AG04449 (cell line): ENCODE results near the gene COPA.
"Not testable (repeated sequence)": the region's sequence is repeated elsewhere in the genome, so short reads cannot be mapped to it uniquely, and the experiment has no call there.

ENCODE experiments used
- CTCF ChIA-PET: fragments of 350-600 bp; formaldehyde crosslinking; extraction: SDS; loops from one replicate; lab custom pipeline; 2021; ENCODE audit warnings: antibody characterized with exemption; lab: Yijun Ruan, JAX
- POLR2A ChIA-PET: fragments of 400-600, 350-600 bp; formaldehyde crosslinking; extraction: SDS; loops from one replicate; lab custom pipeline; 2020; ENCODE audit warnings: antibody characterized with exemption, inconsistent platforms; lab: Yijun Ruan, JAX
- DNase-seq: peaks from one replicate; pipeline ENCODE4 v3.0.0-alpha.2; 2010; ENCODE audit warnings: low read depth, low spot score
- H3K4me3 ChIP-seq: 2 replicates; pipeline ENCODE4 v1.5.1; 2011; ENCODE audit warnings: low read depth, mild to moderate bottlenecking, control low read depth, low read length
- TF ChIP-seq, protein P1 (sequence below): IDR thresholded peaks from one replicate; pipeline ENCODE4 v1.5.1; 2011; ENCODE audit warnings: mild to moderate bottlenecking, moderate library complexity, low read length, control low read depth, inconsistent platforms; ENCODE audit not compliant: insufficient read depth; ENCODE audit errors: missing control alignments

The COPA gene

DNA sequence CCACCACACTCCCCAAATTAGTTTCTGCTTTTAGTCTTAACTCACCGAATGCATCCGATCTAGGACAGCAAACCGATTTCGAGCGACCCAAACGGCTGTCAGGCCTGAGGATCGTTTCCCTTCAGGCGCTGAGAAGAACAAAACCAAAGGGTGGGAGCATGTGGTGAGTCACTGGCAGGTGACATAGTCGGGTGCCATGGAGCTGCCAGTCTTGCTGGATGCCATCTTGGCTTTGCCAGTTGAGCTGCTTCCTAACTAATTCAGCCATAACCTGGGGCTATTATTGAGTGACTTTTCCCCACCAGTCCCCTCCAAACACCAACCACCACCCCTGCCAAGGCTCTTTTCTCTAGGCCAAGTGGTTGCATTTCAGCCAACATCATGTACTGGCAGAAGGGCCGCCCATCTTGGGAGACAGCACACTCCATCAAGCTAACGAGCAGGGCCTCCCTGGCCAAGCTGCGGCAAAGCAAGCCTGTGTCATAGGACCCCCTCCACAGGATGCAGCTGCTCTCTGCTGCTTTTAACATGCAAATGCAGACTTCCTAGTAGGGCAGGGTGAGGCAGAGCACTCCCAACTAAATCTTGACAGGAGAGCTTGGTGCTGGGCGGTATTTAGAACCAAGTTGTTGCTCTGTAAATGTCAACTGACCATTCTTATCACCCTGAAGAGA is 35.8 kb downstream of the COPA start:
- TF ChIP-seq, protein P1, sequence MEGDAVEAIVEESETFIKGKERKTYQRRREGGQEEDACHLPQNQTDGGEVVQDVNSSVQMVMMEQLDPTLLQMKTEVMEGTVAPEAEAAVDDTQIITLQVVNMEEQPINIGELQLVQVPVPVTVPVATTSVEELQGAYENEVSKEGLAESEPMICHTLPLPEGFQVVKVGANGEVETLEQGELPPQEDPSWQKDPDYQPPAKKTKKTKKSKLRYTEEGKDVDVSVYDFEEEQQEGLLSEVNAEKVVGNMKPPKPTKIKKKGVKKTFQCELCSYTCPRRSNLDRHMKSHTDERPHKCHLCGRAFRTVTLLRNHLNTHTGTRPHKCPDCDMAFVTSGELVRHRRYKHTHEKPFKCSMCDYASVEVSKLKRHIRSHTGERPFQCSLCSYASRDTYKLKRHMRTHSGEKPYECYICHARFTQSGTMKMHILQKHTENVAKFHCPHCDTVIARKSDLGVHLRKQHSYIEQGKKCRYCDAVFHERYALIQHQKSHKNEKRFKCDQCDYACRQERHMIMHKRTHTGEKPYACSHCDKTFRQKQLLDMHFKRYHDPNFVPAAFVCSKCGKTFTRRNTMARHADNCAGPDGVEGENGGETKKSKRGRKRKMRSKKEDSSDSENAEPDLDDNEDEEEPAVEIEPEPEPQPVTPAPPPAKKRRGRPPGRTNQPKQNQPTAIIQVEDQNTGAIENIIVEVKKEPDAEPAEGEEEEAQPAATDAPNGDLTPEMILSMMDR: no peak
- ChIA-PET POLR2A (no interaction called here), CTCF (interaction anchor here (0.9 to 14.0 kb wide), 4 partner anchors 16 to 114 kb away, joined by 3 to 170 read pairs (median 4); no protein-coding TSS in a partner anchor)
- no peak overlapping the region for H3K4me3 ChIP-seq
- no peak for DNase-seq

DNA sequence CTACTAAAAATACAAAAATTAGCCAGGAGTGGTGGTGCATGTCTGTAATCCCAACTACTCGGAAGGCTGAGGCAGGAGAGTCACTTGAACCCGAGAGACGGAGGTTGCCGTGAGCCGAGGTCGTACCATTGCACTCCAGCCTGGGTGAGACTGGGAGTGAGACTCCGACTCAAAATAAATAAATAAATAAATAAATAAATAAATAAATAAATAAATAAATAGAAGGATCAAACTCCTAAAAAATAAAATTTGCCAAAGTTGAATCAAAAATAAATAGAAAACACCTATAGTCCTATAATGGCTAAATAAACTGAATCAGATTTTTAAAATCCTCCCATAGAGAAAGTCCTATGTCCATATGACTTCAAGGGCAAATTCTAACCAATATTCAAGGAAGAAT is 42.9 kb downstream of the COPA start:
- ChIA-PET CTCF (interaction anchor here (0.6 to 14.0 kb wide), 3 partner anchors 9 to 254 kb away, joined by 3 to 170 read pairs (median 3); no protein-coding TSS in a partner anchor), POLR2A (no interaction called here)

DNA sequence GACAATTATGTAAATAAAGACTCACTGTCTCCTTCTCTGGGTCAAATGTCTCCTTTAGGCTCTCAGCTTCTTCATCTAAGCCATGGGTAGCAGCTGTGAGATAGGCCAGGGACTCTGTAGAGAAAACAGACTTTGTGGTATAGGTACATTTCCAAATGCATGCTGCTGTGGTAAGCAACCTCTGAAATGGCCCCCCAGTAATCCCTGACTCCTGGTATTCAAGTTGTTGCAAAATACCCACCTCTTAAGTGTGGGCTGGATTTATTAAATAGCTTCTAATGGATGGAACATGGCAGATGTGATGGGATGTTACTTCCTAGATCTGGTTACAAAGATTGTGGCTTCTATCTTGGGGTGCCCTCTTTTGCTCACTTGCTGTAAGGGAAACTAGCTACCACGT is 47.0 kb downstream of the COPA start:
- TF ChIP-seq, protein P1: no peak
- no peak for DNase-seq
- ChIA-PET CTCF (interaction anchor here (0.7 to 1.2 kb wide), 5 partner anchors 11 to 210 kb away, joined by 3 to 6 read pairs (median 3); partner anchors contain the start of gene PEX19), POLR2A (interaction anchor here (0.6 to 1.0 kb wide), 2 partner anchors 11 to 15 kb away, joined by 3 to 5 read pairs; partner anchors contain the start of gene PEX19)
- no peak overlapping the region for H3K4me3 ChIP-seq

More for the DNA sequence above, 42.9 kb downstream of the COPA start:
- DNase-seq: no peak
- TF ChIP-seq, protein P1: no peak
- no peak overlapping the region for H3K4me3 ChIP-seq

DNA sequence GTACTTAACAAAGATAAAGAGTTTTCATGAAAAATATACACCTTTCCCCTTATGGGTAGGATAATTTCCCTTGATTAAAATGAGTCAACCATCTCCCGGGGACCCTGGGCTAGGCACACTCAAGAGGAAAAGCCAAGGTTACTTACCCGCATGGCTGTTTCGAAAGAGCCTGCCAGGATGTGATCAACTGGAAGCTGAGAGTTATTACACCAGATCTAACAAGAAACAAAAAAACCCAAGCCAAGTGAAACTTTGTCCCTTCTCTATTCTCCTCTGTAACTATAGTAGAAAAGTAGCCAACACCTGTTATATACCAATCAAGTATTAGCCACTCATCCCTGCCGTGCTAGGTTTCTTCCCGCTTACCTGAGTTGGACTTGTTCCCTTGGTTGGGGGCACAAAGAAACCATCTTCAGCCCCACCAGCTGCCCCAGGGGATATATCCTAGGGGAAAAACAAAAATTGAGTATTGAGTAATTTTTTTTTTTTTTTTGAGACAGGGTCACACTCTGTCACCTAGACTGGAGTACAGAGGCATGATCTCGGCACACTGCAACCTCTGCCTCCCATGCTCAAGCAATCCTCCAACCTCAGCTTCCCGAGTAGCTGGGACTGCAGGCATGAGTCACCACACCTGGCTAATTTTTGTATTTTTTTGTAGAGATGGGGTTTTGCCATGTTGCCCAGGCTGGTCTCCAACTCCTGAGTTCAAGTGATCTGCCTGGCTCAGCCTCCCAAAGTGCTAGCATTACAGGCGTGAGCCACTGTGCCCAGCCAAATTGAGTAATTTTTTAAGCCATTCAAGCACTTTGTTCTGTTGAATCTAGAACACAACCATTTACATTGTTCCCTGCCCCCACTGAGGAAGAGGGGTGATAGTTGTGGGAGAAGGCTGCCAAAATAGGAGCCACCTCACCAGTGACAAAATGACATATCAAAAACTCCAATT is 49.8 kb downstream of the COPA start:
- POLR2A ChIA-PET: no interaction called here
- H3K4me3 ChIP-seq: no peak overlapping the region
- CTCF ChIA-PET: interaction anchor here (0.8 to 8.1 kb wide), 22 partner anchors 8 to 211 kb away, joined by 3 to 170 read pairs (median 16); partner anchors contain the start of genes CASQ1, KCNJ9, PEA15 and PEX19
- no peak for DNase-seq
- TF ChIP-seq, protein P1: no peak

DNA sequence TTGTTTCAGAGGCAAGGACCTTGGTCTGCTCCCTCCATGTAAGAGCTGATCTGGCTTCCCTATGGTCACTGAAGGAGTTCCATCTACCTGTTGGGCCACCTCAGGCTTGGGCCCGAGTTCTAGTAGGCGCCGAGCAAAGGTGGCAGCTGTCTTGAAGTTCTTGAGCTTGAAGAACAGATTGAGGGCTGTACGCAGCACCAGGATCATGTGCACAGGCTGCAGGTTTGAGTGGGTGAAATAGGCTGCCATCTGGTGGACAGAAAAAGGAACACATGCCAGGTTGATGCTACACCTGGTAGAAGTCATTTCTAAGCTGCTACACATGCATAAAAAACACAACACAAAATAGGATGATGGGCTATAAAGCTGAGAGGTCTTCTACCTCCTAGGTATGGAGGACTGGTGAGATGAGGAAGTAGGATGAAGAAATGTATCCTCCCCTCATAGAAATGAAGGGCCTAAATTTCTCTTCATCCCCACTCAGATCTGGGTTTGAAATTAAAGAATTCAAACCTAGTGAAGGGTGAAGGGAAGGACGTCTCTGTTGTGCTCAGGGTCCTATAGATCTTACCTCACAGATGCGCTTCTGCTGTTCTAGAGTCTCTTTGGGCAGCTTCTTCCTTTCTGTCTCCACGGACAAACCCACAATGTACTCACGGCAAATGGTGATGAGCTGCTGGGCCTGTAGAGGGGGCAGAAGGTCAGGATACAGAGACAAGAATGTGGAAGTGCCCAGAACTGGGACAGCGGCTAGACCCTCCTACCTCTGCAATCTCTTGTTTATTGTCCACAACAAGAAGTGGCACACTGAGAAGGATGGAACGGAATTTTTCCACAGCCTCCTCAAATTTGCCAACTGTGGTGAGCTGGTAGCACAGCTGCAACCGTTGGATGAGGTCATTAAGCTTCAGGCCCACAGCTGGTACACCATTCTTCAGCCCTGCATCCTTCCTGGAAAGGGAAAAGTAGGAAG is 51.5 kb downstream of the COPA start:
- TF ChIP-seq, protein P1: peak; percentile 75
- CTCF ChIA-PET: interaction anchor here (0.6 to 8.1 kb wide), 63 partner anchors 8 to 1551 kb away, joined by 3 to 170 read pairs (median 5); partner anchors contain the start of genes CASQ1, DCAF8, IGSF8 and KCNJ9
- no peak for DNase-seq
- no peak overlapping the region for H3K4me3 ChIP-seq
- POLR2A ChIA-PET: interaction anchor here (0.6 to 1.1 kb wide), 2 partner anchors 13 to 190 kb away, joined by 3 read pairs; no protein-coding TSS in a partner anchor

DNA sequence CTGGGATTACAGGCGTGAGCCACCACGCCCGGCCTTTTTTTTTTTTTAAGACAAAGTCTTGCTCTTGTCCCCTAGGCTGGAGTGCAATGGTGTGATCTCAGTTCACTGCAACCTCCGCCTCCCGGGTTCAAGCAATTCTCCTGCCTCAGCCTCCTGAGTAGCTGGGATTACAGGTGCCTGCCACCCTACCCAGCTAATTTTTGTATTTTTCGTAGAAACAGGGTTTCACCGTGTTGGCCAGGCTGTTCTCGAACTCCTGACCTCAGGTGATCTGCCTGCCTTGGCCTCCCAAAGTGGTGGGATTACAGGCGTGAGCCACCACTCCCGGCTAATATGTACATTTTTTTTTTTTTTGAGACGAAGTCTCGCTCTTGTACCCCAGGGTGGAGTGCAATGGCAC is 55.3 kb downstream of the COPA start:
- ChIA-PET POLR2A (interaction anchor here (0.8 to 0.9 kb wide), 2 partner anchors 8 to 21 kb away, joined by 3 read pairs; no protein-coding TSS in a partner anchor), CTCF (interaction anchor here (0.9 to 8.1 kb wide), 5 partner anchors 10 to 186 kb away, joined by 3 to 148 read pairs (median 8); partner anchors contain the start of gene CASQ1)
- DNase-seq, H3K4me3 ChIP-seq: not testable (repeated sequence)
